Stimulated activated CD8-positive, alpha-beta memory T cell treated with anti-CD3 and anti-CD28 coated beads, Interleukin-12 subunit alpha, Interleukin-12 subunit beta, amount 100 ng/mL, for 24 hours (primary cell): Measurements from ENCODE around the gene ITLN1.
"Not testable (repeated sequence)": the region's sequence is repeated elsewhere in the genome, so short reads cannot be mapped to it uniquely, and the experiment has no call there.

Experiments used
- DNase-seq: peaks from one replicate; pipeline ENCODE4 v3.0.0-alpha.2; 2020; ENCODE audit errors: extremely low read depth

ITLN1 gene

GRCh38 chr1:160883581-160884513, 1.1 kb downstream of the ITLN1 start:
- DNase-seq, result no peak

GRCh38 chr1:160882582-160882981, 2.4 kb downstream of the ITLN1 start:
- no peak for DNase-seq

- not testable (repeated sequence) for DNase-seq
These were observed 3.7 kb downstream of the ITLN1 start for GRCh38 chr1:160881264-160881663.

- DNase-seq, result no peak
These were observed 4.8 kb downstream of the ITLN1 start for GRCh38 chr1:160880216-160880615.

GRCh38 chr1:160879056-160879455, 5.9 kb downstream of the ITLN1 start:
- DNase-seq, result no peak

- DNase-seq, result no peak
These were observed 7.8 kb downstream of the ITLN1 start for GRCh38 chr1:160877221-160877620.

- DNase-seq, result no peak
These were observed 8.7 kb downstream of the ITLN1 start for GRCh38 chr1:160876311-160876710.

GRCh38 chr1:160875591-160875990, 9.4 kb downstream of the ITLN1 start:
- DNase-seq, result not testable (repeated sequence)

- DNase-seq, result no peak
These were observed 10.0 kb downstream of the ITLN1 start for GRCh38 chr1:160874935-160875334.

- no peak for DNase-seq
These were observed 16.8 kb downstream of the ITLN1 start for GRCh38 chr1:160868141-160868540.

- DNase-seq, result not testable (repeated sequence)
These were observed 17.3 kb downstream of the ITLN1 start for GRCh38 chr1:160867651-160868050.

GRCh38 chr1:160866695-160867260, 18.2 kb downstream of the ITLN1 start:
- DNase-seq, result no peak

GRCh38 chr1:160866001-160866694, 18.8 kb downstream of the ITLN1 start:
- no peak for DNase-seq

GRCh38 chr1:160865337-160865736, 19.6 kb downstream of the ITLN1 start:
- no peak for DNase-seq

- DNase-seq, result no peak
These were observed 20.8 kb downstream of the ITLN1 start for GRCh38 chr1:160864173-160864572.

- DNase-seq, result no peak
These were observed 21.2 kb downstream of the ITLN1 start for GRCh38 chr1:160863774-160864131.

GRCh38 chr1:160863061-160863773, 21.8 kb downstream of the ITLN1 start:
- DNase-seq, result no peak

- no peak for DNase-seq
These were observed 22.5 kb downstream of the ITLN1 start, which contains the start of gene CD244 for GRCh38 chr1:160862203-160863060. Gene CD244, minus strand, starts transcription at chr1:160862887. Its CDS starts 210 bp downstream, at chr1:160862677.

- DNase-seq, result no peak
These were observed 24.0 kb downstream of the ITLN1 start for GRCh38 chr1:160860840-160861505.

GRCh38 chr1:160859166-160859565, 25.8 kb downstream of the ITLN1 start:
- DNase-seq, result no peak
